Measurements from ENCODE around the gene SLC25A28.

DNA sequence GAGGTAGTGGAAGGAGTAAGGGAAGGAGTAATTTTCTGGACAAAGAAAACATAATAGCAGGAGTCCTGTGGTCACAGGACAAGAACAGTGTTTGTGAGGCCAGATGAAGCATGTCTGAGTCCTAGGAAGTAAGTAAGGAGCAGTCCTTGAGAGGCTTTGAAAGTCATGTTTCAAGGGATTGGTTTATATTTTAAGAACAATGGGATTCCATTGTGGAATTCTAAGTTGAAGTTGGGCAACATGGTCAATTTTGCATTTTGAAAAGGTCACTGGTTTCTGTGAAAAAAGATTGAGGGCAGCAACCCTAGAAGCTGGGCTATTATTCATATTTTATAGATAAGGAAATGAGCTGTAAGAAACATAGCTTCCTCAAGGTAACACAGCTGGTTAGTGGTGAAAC, 10.8 kb upstream of the SLC25A28 start:
- TF ChIP-seq EZH2phosphoT487 (IDR thresholded peaks at IDR 0.05; ENCODE audit: borderline replicate concordance) = no peak
- TF ChIP-seq, protein P1, sequence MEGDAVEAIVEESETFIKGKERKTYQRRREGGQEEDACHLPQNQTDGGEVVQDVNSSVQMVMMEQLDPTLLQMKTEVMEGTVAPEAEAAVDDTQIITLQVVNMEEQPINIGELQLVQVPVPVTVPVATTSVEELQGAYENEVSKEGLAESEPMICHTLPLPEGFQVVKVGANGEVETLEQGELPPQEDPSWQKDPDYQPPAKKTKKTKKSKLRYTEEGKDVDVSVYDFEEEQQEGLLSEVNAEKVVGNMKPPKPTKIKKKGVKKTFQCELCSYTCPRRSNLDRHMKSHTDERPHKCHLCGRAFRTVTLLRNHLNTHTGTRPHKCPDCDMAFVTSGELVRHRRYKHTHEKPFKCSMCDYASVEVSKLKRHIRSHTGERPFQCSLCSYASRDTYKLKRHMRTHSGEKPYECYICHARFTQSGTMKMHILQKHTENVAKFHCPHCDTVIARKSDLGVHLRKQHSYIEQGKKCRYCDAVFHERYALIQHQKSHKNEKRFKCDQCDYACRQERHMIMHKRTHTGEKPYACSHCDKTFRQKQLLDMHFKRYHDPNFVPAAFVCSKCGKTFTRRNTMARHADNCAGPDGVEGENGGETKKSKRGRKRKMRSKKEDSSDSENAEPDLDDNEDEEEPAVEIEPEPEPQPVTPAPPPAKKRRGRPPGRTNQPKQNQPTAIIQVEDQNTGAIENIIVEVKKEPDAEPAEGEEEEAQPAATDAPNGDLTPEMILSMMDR (conservative IDR thresholded peaks at IDR 0.05; ENCODE audit: low read length) = no peak
